ENCODE data around the gene COPS4. TPM values are rescaled to one million over a fixed set of nuclear protein-coding genes. Genes with fewer than 3 reads are reported as not detected.

COPS4 gene
- total and polyA plus RNA-seq, 2 of the 8 experiments (the other 6 are each of a cell fraction or from before 2014, with no cell fraction given): 14.9 to 28.3 TPM

DNA sequence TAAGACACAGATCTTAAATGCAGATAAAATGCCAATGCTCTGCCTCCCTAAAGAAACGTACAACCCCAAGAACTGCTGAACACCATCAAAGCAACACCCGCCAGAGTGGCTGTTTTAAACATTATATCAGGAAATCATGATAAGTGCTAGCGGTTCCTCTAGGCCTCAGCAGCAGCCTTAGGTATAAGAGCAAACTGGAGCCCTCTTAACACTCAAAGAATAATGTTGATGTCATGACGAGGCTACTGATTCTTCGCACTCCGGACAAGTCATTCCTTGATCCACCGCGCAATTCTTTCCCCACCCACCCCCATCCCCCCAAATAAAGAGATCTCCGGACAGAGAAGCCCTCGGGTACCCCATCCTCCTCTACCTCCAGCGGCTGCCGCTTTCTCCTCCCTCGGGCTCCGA lies 24.9 kb upstream of the COPS4 start:
- Histone ChIP-seq H2AK5ac (ENCODE audit: low read depth, low read length) (no peak overlapping the region), H2BK15ac (ENCODE audit: low read length) (no peak overlapping the region), H3K56ac (replicated peaks; ENCODE audit: insufficient read length, low read depth, low read length) (no peak overlapping the region), H3K14ac (ENCODE audit: insufficient read length) (no peak overlapping the region), H3K4me3 (ENCODE audit: extremely low read depth in 1 of 4, insufficient read depth in 2 of 4, low read depth in 3 of 4, low read length in 4 of 4) (peak overlapping the region; percentile 73 to 98 (median 88)), H2AFZ (ENCODE audit: low read length) (peak overlapping the region; percentile 91; the same call in 1 of the 2 replicates), H3K9ac (replicated peaks in 1 of 4; ENCODE audit: extremely low read depth in 1 of 4, low read depth in 3 of 4, low read length in 3 of 4) (peak overlapping the region; percentile 59 to 82 (median 72)), H3K36me3 (ENCODE audit: control insufficient read depth in 2 of 4, insufficient read depth in 4 of 4, low read length in 3 of 4) (no peaks in the 10 kb centered on the region), H2BK12ac (ENCODE audit: low read depth, low read length) (no peak overlapping the region), H3K27me3 (replicated peaks in 1 of 4; ENCODE audit: control insufficient read depth in 3 of 4, extremely low read depth in 1 of 4, insufficient read depth in 3 of 4, low read length in 3 of 4) (peaks cover 0 to 6% (median 3%) of the 10 kb centered on the region in 4 experiments; a peak in 4 of 7 replicates), H3K27ac (ENCODE audit: low read depth, low read length) (0 out of 2 replicates have a peak overlapping the region, but pooled peaks have one; percentile 68), H3K79me1 (ENCODE audit: low read depth, low read length) (no peaks in the 10 kb centered on the region), H3K23me2 (ENCODE audit: low read depth, low read length) (peaks cover 13% of the 10 kb centered on the region), H3K4me1 (replicated peaks in 1 of 4; ENCODE audit: control insufficient read depth in 3 of 4, insufficient read depth in 4 of 4, low read length in 3 of 4) (peaks cover 0 to 6% (median 3%) of the 10 kb centered on the region in 4 experiments; a peak in 3 of 7 replicates), H3K23ac (ENCODE audit: insufficient read length) (no peak overlapping the region), H3K4ac (replicated peaks; ENCODE audit: insufficient read length, low read depth, low read length) (no peak overlapping the region), H2BK20ac (ENCODE audit: low read length) (no peak overlapping the region), H3K79me2 (ENCODE audit: control insufficient read depth in 1 of 2, insufficient read depth in 2 of 2, low read length in 2 of 2) (peaks cover 0 to 27% of the 10 kb centered on the region in 2 experiments; a peak in 2 of 4 replicates), H2BK120ac (replicated peaks; ENCODE audit: low read depth, low read length) (no peak overlapping the region), H4K8ac (ENCODE audit: extremely low read depth, insufficient read depth, low read length) (peak overlapping the region; percentile 93; the same call in 1 of the 2 replicates), H2BK5ac (ENCODE audit: low read depth, low read length) (no peak overlapping the region), H4K20me1 (replicated peaks in 1 of 2; ENCODE audit: control insufficient read depth in 1 of 2, insufficient read depth in 2 of 2, low read length in 2 of 2) (no peaks in the 10 kb centered on the region), H3K9me3 (ENCODE audit: insufficient read depth in 2 of 2, low read depth in 1 of 2, low read length in 1 of 2) (no peaks in the 10 kb centered on the region), H4K91ac (replicated peaks; ENCODE audit: insufficient read length, low read length) (no peak overlapping the region), H3K18ac (ENCODE audit: extremely low read depth, low read length) (peak overlapping the region; percentile 83; the same call in 1 of the 2 replicates), H3K4me2 (ENCODE audit: insufficient read depth in 1 of 2, low read depth in 2 of 2, low read length in 2 of 2) (peak overlapping the region; percentile 87 to 94), H4K5ac (ENCODE audit: insufficient read length, low read depth, low read length) (no peak overlapping the region)
- POLR2A ChIA-PET (ENCODE audit: partially characterized antibody): interaction anchor here (0.9 to 2.8 kb wide), 4 partner anchors 10 to 117 kb away, joined by 3 to 15 read pairs (median 4); partner anchors contain the start of genes COPS4 and THAP9
- FAIRE-seq (no peak), DNase-seq (ENCODE audit: low read depth in 1 of 2, low spot score in 2 of 2) (no peak)
- TF ChIP-seq MAX (IDR thresholded peaks at IDR 0.05) (no peak), POLR2A (IDR thresholded peaks at IDR 0.05; ENCODE audit: control extremely low read depth in 1 of 2, low read depth in 2 of 2, low read length in 2 of 2) (peak in 1 of 2 experiments; percentile 14; a peak in 1 of 3 replicates)
- 1% methylated on average over 13 of the region's 14 CpGs; no CpG with 5 or more reads in 1 of the 2 experiments for WGBS, 2 experiments (ENCODE audit: extremely low coverage in 1 of 2, insufficient coverage in 1 of 2, insufficient read length in 1 of 2, insufficient replicate concordance in 2 of 2, low coverage in 1 of 2, low lambda C conversion rate in 2 of 2, missing lambda C conversion rate in 1 of 2)
- CTCF ChIA-PET (ENCODE audit: partially characterized antibody): interaction anchor here (1.3 kb wide), 1 partner anchor 24 kb away, joined by 3 read pairs; no protein-coding TSS in a partner anchor
